Sigmoid colon (tissue), 7 donors: Measurements from ENCODE around the gene TBXA2R. TPM values are rescaled to one million over a fixed set of nuclear protein-coding genes. Genes with fewer than 3 reads are reported as not detected.
A peak's percentile ranks its signal among the peaks of the same experiment; 100 is the strongest.

Experiments
- DNase-seq: peaks from one replicate; pipeline ENCODE4 v3.0.0-alpha.2; 2019
- H3K27ac ChIP-seq, 4 donors: fragments of 200-600 bp; sonication (generic); one replicate each; pipeline ENCODE4 v1.5.1; 2016 to 2019; ENCODE audit warnings: mild to moderate bottlenecking in 1 of 4
- H3K27me3 ChIP-seq, 3 donors: fragments of 200-600 bp; sonication (generic); one replicate each; pipeline ENCODE4 v1.5.1; 2019; ENCODE audit warnings: mild to moderate bottlenecking in 1 of 3
- H3K36me3 ChIP-seq, 4 donors: fragments of 200-600 bp; sonication (generic); one replicate each; pipeline ENCODE4 v1.5.1; 2016 to 2019
- H3K4me1 ChIP-seq, 4 donors: fragments of 200-600 bp; sonication (generic); one replicate each; pipeline ENCODE4 v1.5.1; 2017 to 2019
- H3K4me3 ChIP-seq, 4 donors: fragments of 200-600 bp; sonication (generic); one replicate each; pipeline ENCODE4 v1.5.1; 2017 to 2019; ENCODE audit warnings: mild to moderate bottlenecking in 2 of 4, moderate library complexity in 1 of 4
- H3K9me3 ChIP-seq, 4 donors: fragments of 200-600 bp in 3 of 4; sonication (generic) in 3 of 4; one replicate each; pipeline versions ENCODE4 v1.5.1 to v1.6.1; 2013 to 2019
- CTCF ChIP-seq, 4 experiments: fragments of 450-650 bp in 3 of 4; fragments of 200-600 bp in 1 of 4; IDR thresholded peaks; one replicate each; pipeline ENCODE4 v1.5.1; 2016 to 2019; ENCODE audit warnings: antibody characterized with exemption in 4 of 4, mild to moderate bottlenecking in 3 of 4, moderate library complexity in 2 of 4
- EP300 ChIP-seq, 4 donors: sonication (generic); formaldehyde crosslinking; IDR thresholded peaks; one replicate each; pipeline ENCODE4 v1.6.1; 2017; ENCODE audit warnings: antibody characterized with exemption in 4 of 4
- POLR2A ChIP-seq, 2 donors: fragments of 450-650 bp; IDR thresholded peaks; one replicate each; pipeline ENCODE4 v1.6.1; 2016; ENCODE audit warnings: antibody characterized with exemption in 2 of 2, mild to moderate bottlenecking in 2 of 2, moderate library complexity in 2 of 2
- POLR2AphosphoS5 ChIP-seq, 4 donors: sonication (generic); formaldehyde crosslinking; IDR thresholded peaks; one replicate each; pipeline ENCODE4 v1.6.1; 2017; ENCODE audit warnings: antibody characterized with exemption in 4 of 4
- WGBS, 2 donors: extraction: QIAGEN DNeasy Blood & Tissue Kit; methylation state at CpG; one replicate each; pipeline ENCODE4 v1.1.7; 2013; 5-methylcytosine and 5-hydroxymethylcytosine counted together
- intact Hi-C: fragments of 100-400 bp; cut with DNase I; formaldehyde crosslinking; loops from one replicate; pipeline ENCODE4 v1.15.1; 2023
- polyA plus RNA-seq, 3 donors: library from polyadenylated mRNA; stranded (reverse); fragments of 200-250 nt; gene quantifications; one replicate each; pipeline ENCODE4 v1.2.3, GENCODE V29; 2013
- total RNA-seq, 4 donors: library from RNA; depleted of rRNA; stranded (reverse); fragments of >200 nt; gene quantifications; one replicate each; pipeline ENCODE4 v1.1.0, GENCODE V29; 2016
- donor health status: healthy with polysubstance abuse.
- donor health status: Bipolar disorder and iron deficiency.
- donor health status: healthy.

TBXA2R gene
- total and polyA plus RNA-seq, 7 donors = 0.36 to 3.6 (median 0.76) TPM; not detected in 1

- Histone ChIP-seq H3K27me3 (no peaks in the 10 kb centered on the region), H3K27ac (peak overlapping the region; percentile 79 to 93 (median 92)), H3K4me1 (peaks cover 0 to 29% (median 22%) of the 10 kb centered on the region in 4 donors), H3K36me3 (peaks cover 0 to 33% (median 11%) of the 10 kb centered on the region in 4 donors), H3K4me3 (peak overlapping the region; percentile 76 to 94 (median 86)), H3K9me3 (no peaks in the 10 kb centered on the region)
- TF ChIP-seq POLR2AphosphoS5 (IDR thresholded peaks at IDR 0.05) (no peak), CTCF (IDR thresholded peaks at IDR 0.05) (no peak), EP300 (IDR thresholded peaks at IDR 0.05) (no peak), POLR2A (IDR thresholded peaks at IDR 0.05) (no peak)
- WGBS, 2 donors = 1% methylated on average over 21 of the region's 21 CpGs
- intact Hi-C loops = no loop called here
- no peak for DNase-seq
These were observed 19.4 kb upstream of the TBXA2R start for GRCh38 chr19:3625996-3626472.

GRCh38 chr19:3623716-3624115 lies 17.0 kb upstream of the TBXA2R start:
- Histone ChIP-seq H3K4me3 (no peak overlapping the region), H3K9me3 (no peaks in the 10 kb centered on the region), H3K27me3 (no peaks in the 10 kb centered on the region), H3K27ac (no peak overlapping the region), H3K4me1 (peaks cover 0 to 31% (median 24%) of the 10 kb centered on the region in 4 donors), H3K36me3 (peaks cover 0 to 43% (median 11%) of the 10 kb centered on the region in 4 donors)
- WGBS, 2 donors = 94 to 96% methylated on average over 34 of the region's 34 CpGs
- DNase-seq = no peak
- intact Hi-C loops = no loop called here
- no peak for TF ChIP-seq CTCF (IDR thresholded peaks at IDR 0.05)
- no peak for TF ChIP-seq POLR2AphosphoS5 (IDR thresholded peaks at IDR 0.05)
- TF ChIP-seq POLR2A (IDR thresholded peaks at IDR 0.05) = no peak

- Histone ChIP-seq H3K4me3 (no peak overlapping the region), H3K27me3 (no peaks in the 10 kb centered on the region), H3K4me1 (peaks cover 0 to 36% (median 31%) of the 10 kb centered on the region in 4 donors), H3K27ac (no peak overlapping the region), H3K9me3 (no peaks in the 10 kb centered on the region), H3K36me3 (peaks cover 0 to 48% (median 11%) of the 10 kb centered on the region in 4 donors)
- TF ChIP-seq POLR2A (IDR thresholded peaks at IDR 0.05) (no peak), CTCF (IDR thresholded peaks at IDR 0.05) (no peak), EP300 (IDR thresholded peaks at IDR 0.05) (no peak), POLR2AphosphoS5 (IDR thresholded peaks at IDR 0.05) (no peak)
- intact Hi-C loops = no loop called here
- WGBS, 2 donors = 85 to 91% methylated on average over 12 of the region's 12 CpGs
- no peak for DNase-seq
These were observed 15.5 kb upstream of the TBXA2R start for GRCh38 chr19:3622224-3622623.

GRCh38 chr19:3621689-3622088 lies 15.0 kb upstream of the TBXA2R start:
- TF ChIP-seq POLR2AphosphoS5 (IDR thresholded peaks at IDR 0.05) = no peak
- WGBS, 2 donors = 93 to 94% methylated on average over 15 of the region's 15 CpGs
- intact Hi-C loops = no loop called here
- H3K9me3 ChIP-seq = no peaks in the 10 kb centered on the region
- peaks cover 0 to 34% (median 30%) of the 10 kb centered on the region in 4 donors for H3K4me1 ChIP-seq
- DNase-seq = no peak
- H3K27me3 ChIP-seq = no peaks in the 10 kb centered on the region
- H3K36me3 ChIP-seq = peaks cover 0 to 54% (median 11%) of the 10 kb centered on the region in 4 donors
- no peak overlapping the region for H3K4me3 ChIP-seq
- H3K27ac ChIP-seq = no peak overlapping the region

GRCh38 chr19:3620817-3621547 lies 14.3 kb upstream of the TBXA2R start:
- H3K27ac ChIP-seq = no peak overlapping the region
- no peaks in the 10 kb centered on the region for H3K9me3 ChIP-seq
- WGBS, 2 donors = 91% methylated on average over 24 of the region's 24 CpGs
- intact Hi-C loops = no loop called here
- peaks cover 0 to 33% (median 29%) of the 10 kb centered on the region in 4 donors for H3K4me1 ChIP-seq
- no peaks in the 10 kb centered on the region for H3K27me3 ChIP-seq
- H3K4me3 ChIP-seq = no peak overlapping the region
- H3K36me3 ChIP-seq = peaks cover 0 to 59% (median 12%) of the 10 kb centered on the region in 4 donors
- TF ChIP-seq POLR2A (IDR thresholded peaks at IDR 0.05) = no peak
- TF ChIP-seq POLR2AphosphoS5 (IDR thresholded peaks at IDR 0.05) = no peak
- TF ChIP-seq CTCF (IDR thresholded peaks at IDR 0.05) = no peak
- no peak for TF ChIP-seq EP300 (IDR thresholded peaks at IDR 0.05)
- no peak for DNase-seq
